ENCODE data around the gene CPA5.

The CPA5 gene

GRCh38 chr7:130301501-130302020 is 43.1 kb upstream of the CPA5 start:
- POLR2A ChIA-PET: interaction anchor here (0.6 kb wide), 1 partner anchor 231 kb away, joined by 4 read pairs; the partner anchor contains the start of gene KLHDC10
- no peak for DNase-seq (ENCODE audit: extremely low spot score)
- CTCF ChIA-PET: interaction anchor here (1.4 to 2.0 kb wide), 2 partner anchors 8 to 14 kb away, joined by 6 to 10 read pairs; no protein-coding TSS in a partner anchor
- TF ChIP-seq CTCF (IDR thresholded peaks at IDR 0.05; ENCODE audit: control extremely low read depth, extremely low read depth, low read depth, missing control alignments): no peak

- DNase-seq (ENCODE audit: extremely low spot score): no peak
- ChIA-PET CTCF (interaction anchor here (0.7 to 2.0 kb wide), 3 partner anchors 9 to 33 kb away, joined by 3 to 10 read pairs (median 6); no protein-coding TSS in a partner anchor), POLR2A (no interaction called here)
- no peak for TF ChIP-seq CTCF (IDR thresholded peaks at IDR 0.05; ENCODE audit: control extremely low read depth, extremely low read depth, low read depth, missing control alignments)
Measured at GRCh38 chr7:130302649-130303048, 42.0 kb upstream of the CPA5 start.

GRCh38 chr7:130303127-130303526 is 41.5 kb upstream of the CPA5 start:
- no peak for TF ChIP-seq CTCF (IDR thresholded peaks at IDR 0.05; ENCODE audit: control extremely low read depth, extremely low read depth, low read depth, missing control alignments)
- POLR2A ChIA-PET: no interaction called here
- DNase-seq (ENCODE audit: extremely low spot score): no peak
- CTCF ChIA-PET: interaction anchor here (1.4 kb wide), 1 partner anchor 9 kb away, joined by 6 read pairs; no protein-coding TSS in a partner anchor

GRCh38 chr7:130303551-130303950 is 41.1 kb upstream of the CPA5 start:
- CTCF ChIA-PET: no interaction called here
- DNase-seq (ENCODE audit: extremely low spot score): no peak
- POLR2A ChIA-PET: no interaction called here
- no peak for TF ChIP-seq CTCF (IDR thresholded peaks at IDR 0.05; ENCODE audit: control extremely low read depth, extremely low read depth, low read depth, missing control alignments)

- no peak for TF ChIP-seq CTCF (IDR thresholded peaks at IDR 0.05; ENCODE audit: control extremely low read depth, extremely low read depth, low read depth, missing control alignments)
- ChIA-PET POLR2A (no interaction called here), CTCF (interaction anchor here (1.9 kb wide), 1 partner anchor 10 kb away, joined by 8 read pairs; no protein-coding TSS in a partner anchor)
- DNase-seq (ENCODE audit: extremely low spot score): no peak
Measured at GRCh38 chr7:130303982-130304381, 40.6 kb upstream of the CPA5 start.

GRCh38 chr7:130304878-130305277 is 39.7 kb upstream of the CPA5 start:
- POLR2A ChIA-PET: no interaction called here

More at GRCh38 chr7:130304878-130305277, 39.7 kb upstream of the CPA5 start:
- CTCF ChIA-PET: interaction anchor here (1.9 kb wide), 1 partner anchor 11 kb away, joined by 8 read pairs; no protein-coding TSS in a partner anchor
- TF ChIP-seq CTCF (IDR thresholded peaks at IDR 0.05; ENCODE audit: control extremely low read depth, extremely low read depth, low read depth, missing control alignments): no peak
- DNase-seq (ENCODE audit: extremely low spot score): no peak

Measured in GM10248 (cell line).